Fibroblast of villous mesenchyme (primary cell): Measurements from ENCODE around the gene XPNPEP2. TPM values are rescaled to one million over a fixed set of nuclear protein-coding genes. Genes with fewer than 3 reads are reported as not detected.
"Not testable (repeated sequence)": the region's sequence is repeated elsewhere in the genome, so short reads cannot be mapped to it uniquely, and the experiment has no call there.

ENCODE experiments used
- DNase-seq: peaks from one replicate; pipeline ENCODE4 v3.0.0-alpha.2; 2010; ENCODE audit warnings: low read depth
- H3K4me3 ChIP-seq: 2 replicates; pipeline ENCODE4 v1.5.1; 2011; ENCODE audit warnings: low read depth, mild to moderate bottlenecking, low read length
- CTCF ChIP-seq: IDR thresholded peaks from 2 replicates; pipeline ENCODE4 v1.5.1; 2012; ENCODE audit warnings: low read depth, mild to moderate bottlenecking, low read length; ENCODE audit not compliant: insufficient read depth
- total RNA-seq: library from RNA; depleted of rRNA; stranded (reverse); fragments of >200 nt; gene quantifications from 2 replicates; pipeline ENCODE4 v1.2.3, GENCODE V29; 2012

Gene XPNPEP2
- total RNA-seq, 1 donor, result not detected

- H3K4me3 ChIP-seq, result no peak overlapping the region
- peak; percentile 52 for DNase-seq
- TF ChIP-seq CTCF, result no peak
Observed at GRCh38 chrX:129737916-129738315, 863 bp upstream of the XPNPEP2 start.

- no peak for TF ChIP-seq CTCF
- DNase-seq, result peak; percentile 6
- H3K4me3 ChIP-seq, result no peak overlapping the region
Observed at GRCh38 chrX:129739578-129739977, 799 bp downstream of the XPNPEP2 start.

- no peak for DNase-seq
- TF ChIP-seq CTCF, result no peak
- H3K4me3 ChIP-seq, result no peak overlapping the region
Observed at GRCh38 chrX:129741880-129742758, 3.3 kb downstream of the XPNPEP2 start.

- not testable (repeated sequence) for H3K4me3 ChIP-seq, DNase-seq
Observed at GRCh38 chrX:129742759-129743152, 4.0 kb downstream of the XPNPEP2 start.

GRCh38 chrX:129743821-129744220 is 5.0 kb downstream of the XPNPEP2 start:
- H3K4me3 ChIP-seq, result no peak overlapping the region

GRCh38 chrX:129744861-129745321 is 6.1 kb downstream of the XPNPEP2 start:
- TF ChIP-seq CTCF, result no peak

More at GRCh38 chrX:129743821-129744220, 5.0 kb downstream of the XPNPEP2 start:
- no peak for TF ChIP-seq CTCF
- no peak for DNase-seq

GRCh38 chrX:129746557-129747470 is 8.0 kb downstream of the XPNPEP2 start:
- no peak for DNase-seq
- H3K4me3 ChIP-seq, result no peak overlapping the region
- TF ChIP-seq CTCF, result no peak

More at GRCh38 chrX:129744861-129745321, 6.1 kb downstream of the XPNPEP2 start:
- no peak overlapping the region for H3K4me3 ChIP-seq
- no peak for DNase-seq
